GM12892 (cell line): Measurements from ENCODE around the gene GPAT2.

Experiments
- POLR2A ChIP-seq: IDR thresholded peaks from 2 replicates; pipeline ENCODE4 v1.6.1; 2011; ENCODE audit warnings: low read depth, low read length, control low read depth
- TAF1 ChIP-seq: IDR thresholded peaks from 2 replicates; pipeline ENCODE4 v1.6.1; 2011; ENCODE audit warnings: low read depth, mild to moderate bottlenecking, control low read depth, low read length, borderline replicate concordance

DNA sequence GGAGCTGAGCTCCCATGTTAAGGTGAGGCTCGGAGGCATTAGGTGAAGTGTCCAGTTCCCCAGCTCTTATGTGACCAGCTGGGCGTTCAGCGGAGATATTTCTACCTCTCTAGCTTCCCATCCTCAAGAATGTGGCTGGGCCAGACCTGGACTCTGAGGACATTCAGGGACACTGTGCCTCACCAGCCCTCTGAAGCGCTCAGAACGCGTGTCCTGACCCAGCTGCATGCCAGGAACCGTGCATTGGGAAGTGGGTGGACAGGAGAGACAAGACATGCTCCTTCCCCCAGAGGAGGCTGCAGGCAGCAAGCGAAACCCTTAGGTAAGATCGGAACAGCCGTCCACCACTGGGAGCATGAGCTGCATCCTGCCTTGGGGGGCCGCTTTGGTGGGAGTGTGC, 38.0 kb upstream of the GPAT2 start:
- TF ChIP-seq TAF1 (no peak), POLR2A (no peak)
